Left renal cortex interstitium (tissue), 4 donors: ENCODE measurements around the gene MON1A. TPM values are rescaled to one million over a fixed set of nuclear protein-coding genes. Genes with fewer than 3 reads are reported as not detected.
"Not testable (repeated sequence)": the region's sequence is repeated elsewhere in the genome, so short reads cannot be mapped to it uniquely, and the experiment has no call there.

Source experiments
- DNase-seq, 4 donors: peaks; one replicate each; pipeline ENCODE4 v3.0.0-alpha.2; 2013; ENCODE audit warnings: low read depth in 4 of 4, low spot score in 2 of 4, missing footprints in 1 of 4
- polyA plus RNA-seq, 4 donors: library from polyadenylated mRNA; unstranded; fragments of 120-200 nt; gene quantifications; one replicate each; pipeline ENCODE4 v1.2.1, GENCODE V29; 2013; ENCODE audit not compliant: insufficient read length in 4 of 4

Gene MON1A
- polyA plus RNA-seq, 4 donors = 7.0 to 9.7 (median 8.7) TPM

DNA sequence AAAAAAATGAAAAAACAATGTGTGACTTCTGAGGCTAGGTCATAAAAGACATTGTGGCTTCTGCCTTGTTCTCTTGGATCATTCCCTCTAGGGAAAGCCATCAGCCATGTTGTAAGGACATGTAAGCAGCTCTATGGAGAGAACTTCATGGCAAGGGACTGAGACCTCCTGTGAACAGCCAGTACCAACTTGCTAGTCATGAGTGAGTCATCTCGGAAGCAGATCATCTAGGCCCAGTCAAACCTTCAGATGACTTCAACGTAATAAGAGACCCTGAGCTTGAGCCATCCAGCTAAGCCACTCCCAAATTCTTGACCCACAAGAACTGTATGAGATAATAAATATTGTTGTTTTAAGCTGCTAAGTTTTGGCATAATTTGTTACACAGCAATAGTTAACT lies 4.9 kb downstream of the MON1A start:
- no peak for DNase-seq

DNA sequence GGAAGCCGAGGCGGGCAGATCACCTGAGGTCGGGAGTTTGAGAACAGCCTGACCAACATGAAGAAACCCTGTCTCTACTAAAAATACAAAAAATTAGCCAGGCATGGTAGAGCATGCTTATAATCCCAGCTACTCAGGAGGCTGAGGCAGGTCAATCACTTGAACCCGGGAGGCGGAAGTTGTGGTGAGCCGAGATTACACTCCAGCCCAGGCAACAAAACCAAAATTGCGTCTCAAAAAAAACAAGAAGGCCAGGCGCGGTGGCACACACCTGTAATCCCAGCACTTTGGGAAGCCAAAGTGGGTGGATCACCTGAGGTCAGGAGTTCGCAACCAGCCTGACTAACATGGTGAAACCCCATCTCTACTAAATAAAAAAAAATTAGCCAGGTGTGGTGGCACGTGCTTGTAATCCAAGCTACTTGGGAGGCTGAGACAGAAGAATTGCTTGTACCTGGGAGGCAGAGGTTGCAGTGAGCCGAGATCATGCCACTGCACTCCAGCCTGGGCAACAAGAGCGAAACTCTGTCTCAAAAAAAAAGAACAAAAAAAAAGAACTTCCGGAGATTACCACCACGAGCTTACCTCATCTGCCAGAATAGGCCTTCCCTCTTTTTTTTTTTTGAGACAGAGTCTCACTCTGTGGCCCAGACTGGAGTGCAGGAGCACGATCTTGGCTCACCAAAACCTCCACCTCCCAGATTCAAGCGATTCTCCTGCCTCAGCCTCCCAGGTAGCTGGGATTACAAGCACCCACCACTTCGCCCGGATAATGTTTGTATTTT lies 11.6 kb downstream of the MON1A start:
- DNase-seq = not testable (repeated sequence)

DNA sequence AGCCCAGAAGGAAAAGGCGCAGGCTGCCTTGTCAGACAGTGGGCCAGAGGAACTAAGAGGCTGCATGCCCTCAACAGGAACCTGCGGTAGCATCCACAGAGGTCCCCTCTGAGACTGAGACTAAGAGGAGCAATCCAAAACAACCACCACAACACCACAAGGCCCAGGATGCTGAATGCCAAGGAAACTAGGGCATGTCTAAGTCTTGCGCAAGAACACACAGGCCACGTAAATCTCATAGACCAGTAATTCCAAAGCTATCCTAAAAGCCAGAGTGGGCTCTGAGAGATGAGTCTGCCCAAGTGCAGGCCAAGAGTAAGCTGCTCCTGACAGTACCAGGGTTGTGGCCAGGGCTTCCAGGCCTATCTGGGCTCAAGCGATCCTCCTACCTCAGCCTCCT lies 12.9 kb downstream of the MON1A start:
- DNase-seq = no peak

DNA sequence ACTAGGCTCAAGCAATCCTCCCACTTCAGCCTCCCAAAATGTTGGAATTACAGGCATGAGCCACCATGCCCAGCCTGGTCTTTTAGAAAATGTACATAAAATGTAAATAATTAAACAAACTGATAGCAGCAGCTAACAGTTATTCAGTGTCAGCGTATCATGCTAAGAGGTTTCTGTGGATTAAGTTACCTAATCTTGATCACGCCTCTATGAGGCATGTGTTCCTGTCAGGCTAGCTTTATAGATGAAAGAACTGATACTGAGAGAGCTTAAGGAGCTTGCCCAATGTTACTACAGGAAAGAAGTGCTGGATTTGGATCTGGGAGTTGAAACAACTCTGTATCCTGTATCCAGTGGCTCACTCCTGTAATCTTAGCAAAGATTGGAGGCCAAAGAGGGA lies 14.7 kb downstream of the MON1A start:
- no peak for DNase-seq

DNA sequence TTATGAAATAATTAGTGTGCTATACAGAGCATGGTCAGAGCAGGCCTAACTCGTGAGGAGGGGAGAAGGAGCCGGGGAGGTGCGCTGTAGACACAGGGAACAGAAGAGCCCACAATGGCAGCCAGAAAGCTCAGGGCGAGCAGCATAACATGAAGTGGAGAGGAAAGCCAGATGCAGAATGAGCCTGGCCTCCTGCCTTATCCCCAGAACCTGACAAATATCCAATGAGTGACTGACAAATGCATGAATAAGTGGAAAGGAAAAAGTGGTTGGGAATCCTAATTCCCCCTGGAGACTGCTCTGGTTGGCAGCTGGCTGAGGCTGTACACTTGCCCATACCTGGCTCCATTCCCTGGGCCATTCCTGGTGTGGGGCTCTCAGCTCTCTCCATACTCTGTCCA lies 16.7 kb downstream of the MON1A start:
- no peak for DNase-seq

DNA sequence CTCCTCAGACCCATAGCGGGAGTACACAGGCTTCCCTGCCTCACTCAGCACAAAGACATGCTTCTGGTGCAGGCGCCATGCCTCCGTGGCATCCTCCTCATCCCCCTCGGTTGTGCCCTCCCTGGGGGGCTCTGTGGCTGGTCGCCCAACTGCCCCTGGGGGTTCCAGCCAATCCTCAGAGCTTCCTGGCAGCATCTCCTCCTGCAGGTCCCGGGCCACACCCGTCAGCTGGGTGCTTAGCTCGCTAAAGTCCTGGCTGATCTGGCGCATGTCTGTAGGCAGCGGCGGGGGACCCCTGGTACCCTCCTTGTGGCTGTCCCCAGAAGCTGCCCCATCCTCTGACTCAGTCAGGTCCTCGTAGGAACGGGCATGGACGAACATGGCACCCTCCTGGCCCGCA lies 18.0 kb downstream of the MON1A start:
- no peak for DNase-seq

DNA sequence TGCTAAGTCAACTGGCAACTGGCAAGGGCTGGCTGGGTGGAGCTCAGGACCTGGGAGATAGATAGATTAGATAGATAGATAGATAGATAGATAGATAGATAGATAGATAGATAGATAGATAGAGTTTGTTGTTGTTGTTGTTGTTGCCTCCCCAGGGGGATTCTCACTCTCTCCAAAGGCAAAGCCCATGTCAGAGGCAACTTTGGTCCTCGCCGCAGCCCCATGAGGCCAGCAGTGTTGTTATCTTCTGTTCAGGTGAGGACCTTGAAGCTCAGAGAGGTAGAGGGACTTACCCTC lies 18.5 kb downstream of the MON1A start:
- DNase-seq = no peak

DNA sequence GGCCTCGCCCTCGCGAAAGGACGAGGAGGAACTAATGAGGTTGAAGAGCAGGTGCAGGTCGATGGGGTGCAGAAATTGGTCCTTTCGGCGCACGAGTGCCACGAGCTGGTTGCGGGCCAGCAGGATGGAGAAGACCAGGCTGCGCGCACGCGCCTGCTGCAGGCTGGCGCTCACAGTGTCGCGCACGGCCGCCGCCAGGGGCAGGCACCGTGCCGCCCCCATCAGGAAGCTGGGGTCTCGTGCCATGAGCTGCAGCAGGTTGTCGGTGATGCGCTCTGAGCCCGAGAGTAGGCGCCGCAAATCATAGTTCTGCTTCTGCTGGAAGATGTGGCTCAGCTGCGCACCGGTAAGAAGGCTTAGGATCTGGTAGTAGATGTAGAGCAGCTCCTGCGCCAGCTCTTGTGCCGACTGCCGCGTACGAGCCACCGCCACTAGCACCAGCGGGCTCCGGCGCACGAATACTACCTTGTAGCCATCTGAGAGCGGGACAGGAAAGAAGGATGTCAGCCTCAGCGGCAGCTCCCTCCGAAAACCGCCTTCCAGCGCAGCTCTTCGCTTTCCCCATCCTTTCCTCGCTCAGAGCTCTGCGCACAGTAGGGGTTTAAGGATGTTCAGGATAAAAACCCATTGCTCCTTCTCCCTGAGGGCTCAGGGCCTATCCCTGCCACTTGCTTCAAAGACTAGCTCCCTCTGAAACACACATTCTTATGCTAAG lies 19.0 kb downstream of the MON1A start:
- no peak for DNase-seq

DNA sequence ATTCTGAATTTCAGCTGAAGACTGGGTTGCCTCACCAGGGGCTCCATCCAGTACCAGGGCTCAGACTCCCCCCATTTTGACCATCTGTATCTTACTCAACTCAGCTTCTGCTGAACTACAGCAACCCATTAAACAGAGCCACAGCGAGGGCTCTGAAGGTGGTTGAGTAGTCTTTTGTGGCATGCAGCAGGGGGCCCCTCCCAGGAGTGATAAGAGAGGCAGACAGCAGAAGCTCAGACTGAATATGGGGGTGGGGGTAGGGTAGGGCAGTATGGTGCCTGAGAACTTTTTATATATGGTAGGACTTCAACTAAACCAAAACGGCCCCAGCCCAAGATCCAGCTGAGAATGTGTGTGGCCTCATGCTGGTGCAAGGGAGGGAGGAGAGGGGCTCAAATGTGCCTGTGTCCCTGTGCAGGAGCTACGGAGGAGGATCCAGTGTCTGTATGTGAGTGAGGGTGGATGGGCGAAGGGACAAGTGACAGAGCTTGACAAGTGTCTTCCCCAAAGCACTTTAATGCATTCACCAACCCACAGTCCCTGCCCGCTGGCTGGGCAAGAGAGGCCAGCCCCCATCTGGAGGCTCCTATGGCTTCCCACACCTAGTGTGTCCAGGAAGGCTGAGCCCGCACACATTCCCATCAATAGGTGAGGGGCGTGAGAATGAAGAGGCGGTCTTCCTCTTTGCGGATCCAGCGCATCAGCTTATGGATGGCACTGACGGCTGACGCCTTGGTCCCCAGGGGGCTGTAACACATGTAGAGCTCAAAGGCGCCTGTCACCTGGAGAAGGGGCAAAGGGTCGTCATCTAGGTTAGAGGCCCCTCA lies 21.0 kb downstream of the MON1A start:
- DNase-seq = no peak

DNA sequence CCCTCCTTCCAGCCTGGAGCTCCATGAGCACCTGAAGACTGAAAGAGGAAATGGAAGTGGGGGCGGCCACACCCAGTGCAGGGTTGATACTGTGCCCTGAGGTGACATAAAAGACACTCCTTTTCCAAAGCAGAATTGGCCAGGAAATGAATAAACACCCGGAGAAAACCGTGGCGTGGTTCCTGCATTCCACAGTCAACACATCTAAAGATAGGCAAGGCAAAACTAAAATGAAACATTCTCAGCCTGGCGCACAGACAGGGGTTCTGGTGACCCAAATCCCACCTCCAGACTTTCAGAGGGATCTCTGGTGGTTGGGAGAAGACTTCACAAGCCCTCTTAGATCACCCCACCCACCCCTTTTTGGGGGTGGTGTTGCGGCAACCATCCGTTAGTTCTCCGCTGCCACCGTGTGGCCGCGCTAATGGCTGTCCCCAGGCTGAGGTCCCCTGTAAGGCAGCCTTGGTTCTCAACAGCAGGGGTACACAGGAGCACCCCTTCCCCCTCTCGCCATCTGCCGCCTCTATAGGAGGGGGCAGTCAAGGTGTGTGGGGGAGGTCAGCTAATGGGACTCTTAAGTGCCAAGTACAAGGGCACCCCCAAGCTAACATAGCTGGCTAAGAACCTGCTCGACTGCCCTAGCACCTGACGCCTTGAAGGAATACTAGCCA lies 23.4 kb downstream of the MON1A start:
- DNase-seq = no peak

DNA sequence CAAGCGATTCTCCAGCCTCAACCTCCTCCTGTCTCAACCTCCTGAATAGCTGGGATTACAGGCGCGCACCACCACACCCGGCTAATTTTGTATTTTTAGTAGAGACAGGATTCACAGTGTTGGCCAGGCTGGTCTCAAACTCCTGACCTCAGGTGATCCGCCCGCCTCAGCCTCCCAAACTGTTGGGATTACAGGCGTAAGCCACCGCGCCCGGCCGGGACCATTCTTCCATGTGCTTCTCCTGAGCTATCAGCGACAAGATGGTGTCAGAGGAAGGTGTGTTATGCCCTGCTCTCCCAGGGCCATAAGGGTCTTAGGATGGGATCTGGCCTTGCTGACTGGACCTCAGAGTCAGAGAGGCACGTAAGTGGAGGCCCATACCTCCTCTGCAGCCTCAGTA lies 25.2 kb downstream of the MON1A start:
- not testable (repeated sequence) for DNase-seq

DNA sequence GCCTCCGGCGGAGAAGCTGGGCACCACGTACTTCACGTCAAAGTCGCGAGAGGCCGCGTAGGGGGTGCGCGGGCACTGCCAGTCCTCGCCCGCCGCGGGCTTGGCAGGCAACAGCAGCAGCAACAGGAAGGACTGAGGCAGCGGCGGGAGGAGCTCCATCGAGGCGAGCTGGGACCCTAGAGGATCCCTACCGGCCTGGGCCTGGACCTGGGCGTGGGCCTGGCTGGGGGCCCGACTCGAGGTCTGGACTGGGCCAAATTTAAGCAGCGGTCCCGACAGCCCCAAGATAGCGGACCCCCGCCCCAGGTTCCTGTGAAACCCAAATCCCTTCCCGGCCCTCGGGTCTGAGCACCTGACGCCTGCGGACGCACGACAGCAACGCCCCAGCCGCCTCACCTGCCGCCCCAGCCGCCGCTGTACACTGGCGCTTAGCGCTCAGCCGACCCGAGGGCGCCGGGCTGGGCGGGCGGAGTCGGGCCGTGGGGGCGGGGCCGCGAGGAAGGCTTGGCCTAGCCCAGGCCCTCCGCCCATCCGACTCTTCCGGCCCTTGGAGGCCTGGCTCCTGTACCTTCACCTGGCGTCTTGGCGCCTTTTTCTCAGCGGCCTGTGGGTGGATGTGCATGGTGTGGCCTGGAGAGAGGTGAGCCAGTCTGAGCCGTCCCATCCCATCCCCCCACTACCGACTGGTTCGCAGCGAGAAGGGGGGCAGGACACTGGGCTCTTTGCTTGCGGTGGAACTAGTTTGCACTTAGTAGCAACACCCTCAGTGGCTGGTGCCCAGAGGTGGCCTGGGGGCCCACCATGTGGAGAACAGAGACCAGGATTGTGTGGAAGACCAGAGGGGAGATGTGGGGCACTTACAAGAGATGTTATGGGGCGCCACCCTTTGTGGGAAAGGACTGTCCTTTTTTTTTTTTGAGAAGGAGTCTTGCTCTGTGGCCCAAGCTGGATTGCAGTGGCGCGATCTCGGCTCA lies 25.9 kb downstream of the MON1A start, which contains the start of gene MST1R:
Gene MST1R, minus strand, starts transcription at position 423 of the 974 bp plus-strand sequence. Its CDS starts 264 bp downstream, at position 159.
- DNase-seq = peak in 1 of 4 donors; percentile 49

DNA sequence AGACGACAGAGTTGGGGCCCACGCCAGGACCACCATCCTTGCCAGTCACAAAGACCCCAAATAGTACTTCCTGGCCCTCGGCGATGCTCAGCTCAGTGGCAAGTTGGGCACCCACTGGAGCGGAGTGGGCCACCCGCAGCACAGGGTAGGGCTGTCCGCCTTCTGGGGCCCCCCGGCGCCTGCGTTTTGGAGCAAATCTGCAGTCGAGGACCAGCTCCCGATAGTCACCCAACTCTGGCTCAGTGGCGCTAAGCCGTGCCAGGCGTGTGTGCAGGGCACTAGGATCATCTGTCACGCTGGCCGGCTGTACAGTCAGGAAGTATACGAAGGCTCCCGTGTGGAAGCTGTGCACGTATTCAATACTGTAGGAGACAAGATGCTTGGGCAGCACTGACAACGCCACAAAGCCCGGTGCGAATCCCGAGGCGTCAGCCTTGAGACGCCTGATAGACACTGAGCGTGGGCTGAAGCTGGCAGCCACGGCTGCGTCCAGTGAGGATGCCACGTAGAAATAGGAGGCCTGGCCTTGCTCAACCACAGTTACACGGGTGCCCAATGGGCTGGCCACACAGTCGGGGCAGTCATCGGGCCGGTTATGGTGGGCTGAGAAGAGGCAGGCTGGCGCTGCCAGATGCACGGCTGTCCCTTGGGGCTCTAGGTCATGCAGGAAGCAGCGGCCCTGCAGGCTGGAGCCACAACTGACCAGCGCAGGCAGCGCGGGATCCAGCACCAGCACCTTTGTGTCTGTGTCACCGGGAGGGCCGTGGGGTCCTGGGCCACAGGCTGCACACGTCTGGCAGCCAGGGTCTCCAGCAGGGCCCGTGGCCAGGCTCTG lies 26.9 kb downstream of the MON1A start:
- no peak for DNase-seq

DNA sequence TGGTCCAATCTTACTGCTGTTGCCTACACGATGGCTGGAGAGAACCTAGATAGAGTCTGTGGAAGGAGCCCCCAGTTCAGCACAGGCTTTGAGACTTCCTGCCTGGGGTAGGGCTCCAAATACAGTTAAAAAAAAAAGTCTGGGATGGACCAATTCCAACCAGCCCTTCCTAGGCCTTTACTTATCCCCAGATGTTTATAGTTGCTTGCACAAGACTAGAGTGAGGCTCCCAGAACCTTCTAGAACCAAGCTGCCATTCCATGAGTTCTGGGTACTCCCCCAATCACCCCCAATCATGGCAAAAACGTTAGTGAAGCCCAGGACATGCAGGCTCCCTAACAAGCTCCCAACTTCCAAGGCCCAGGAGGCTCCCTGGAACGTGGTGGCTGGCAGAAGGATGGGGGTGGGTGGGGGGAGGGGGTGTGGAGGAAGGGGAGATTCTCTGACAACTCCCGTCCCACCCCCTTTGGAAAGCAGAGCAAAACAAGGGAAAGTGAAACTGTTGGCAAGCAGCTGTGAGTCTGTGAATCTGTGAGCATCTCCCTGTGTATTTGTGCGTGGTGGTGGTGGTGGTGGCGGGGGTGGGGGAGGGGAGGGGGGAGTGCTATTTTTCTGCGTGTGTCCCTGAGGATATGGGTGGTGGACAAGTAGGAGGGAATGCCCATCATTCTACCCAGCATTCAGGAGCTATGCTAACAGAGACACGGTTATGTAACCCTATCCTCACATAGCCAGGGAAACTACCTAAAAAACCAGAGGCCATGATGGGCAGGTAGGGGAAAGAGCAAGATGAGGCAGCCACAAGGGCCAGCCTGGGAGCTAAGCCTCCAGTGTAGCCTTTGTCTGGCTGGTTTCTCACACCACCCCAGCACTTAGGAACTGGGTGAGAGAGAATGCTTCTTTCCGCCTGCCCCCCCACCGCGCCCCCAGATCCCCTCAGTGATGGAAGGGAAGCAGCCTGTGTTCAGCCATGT lies 28.0 kb downstream of the MON1A start:
- DNase-seq = no peak

DNA sequence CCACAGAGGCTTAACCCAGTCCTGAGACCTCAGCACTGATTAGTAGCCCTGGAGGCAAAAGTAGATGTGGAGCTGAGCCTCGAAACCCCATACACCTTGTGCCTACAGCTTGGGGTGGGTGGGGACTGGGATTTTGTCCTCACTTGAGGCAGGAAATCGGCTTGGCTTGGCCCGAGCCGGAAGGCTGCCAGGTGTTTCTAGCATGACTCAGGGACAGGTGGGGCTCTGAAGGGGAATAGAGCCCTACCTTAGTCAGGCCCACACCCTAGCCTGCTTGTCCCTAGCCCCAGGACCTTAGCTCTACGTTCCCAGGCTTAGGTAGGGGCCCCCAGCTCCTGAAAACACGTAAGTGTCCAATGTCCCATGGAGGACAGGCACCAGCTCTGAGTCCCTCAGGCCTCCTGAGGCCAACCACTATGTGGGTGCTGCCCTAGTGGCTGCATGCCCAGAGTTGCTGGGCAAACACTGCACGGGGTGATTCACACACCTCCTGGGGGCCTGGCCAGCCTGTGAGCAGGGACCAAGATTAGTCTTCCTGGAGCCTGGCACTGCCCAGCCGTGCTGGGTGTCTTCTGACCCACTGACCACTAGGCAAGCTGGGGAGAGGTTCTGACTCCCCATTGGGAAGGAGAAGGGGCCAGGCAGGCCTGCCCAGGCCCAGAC lies 29.0 kb downstream of the MON1A start:
- DNase-seq = no peak

DNA sequence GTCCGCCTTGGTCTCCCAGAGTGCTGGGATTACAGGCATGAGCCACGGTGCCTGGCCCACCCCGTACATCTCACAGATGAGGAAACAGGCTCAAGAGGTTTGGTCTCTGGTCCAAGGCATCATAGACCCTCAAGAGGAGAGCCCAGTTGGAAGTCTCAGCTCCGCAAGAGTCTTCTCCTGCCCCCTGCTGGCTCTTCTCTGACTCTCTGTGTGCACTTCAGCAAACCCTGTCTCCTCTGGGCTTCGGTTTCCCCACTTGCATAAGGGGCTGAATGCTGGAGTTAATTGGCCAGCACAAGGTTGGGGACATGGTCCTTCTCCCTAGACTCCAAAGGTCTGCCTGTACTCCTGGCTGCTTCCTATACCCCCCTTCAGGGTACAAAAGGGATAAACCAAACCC lies 29.8 kb downstream of the MON1A start:
- DNase-seq = no peak

DNA sequence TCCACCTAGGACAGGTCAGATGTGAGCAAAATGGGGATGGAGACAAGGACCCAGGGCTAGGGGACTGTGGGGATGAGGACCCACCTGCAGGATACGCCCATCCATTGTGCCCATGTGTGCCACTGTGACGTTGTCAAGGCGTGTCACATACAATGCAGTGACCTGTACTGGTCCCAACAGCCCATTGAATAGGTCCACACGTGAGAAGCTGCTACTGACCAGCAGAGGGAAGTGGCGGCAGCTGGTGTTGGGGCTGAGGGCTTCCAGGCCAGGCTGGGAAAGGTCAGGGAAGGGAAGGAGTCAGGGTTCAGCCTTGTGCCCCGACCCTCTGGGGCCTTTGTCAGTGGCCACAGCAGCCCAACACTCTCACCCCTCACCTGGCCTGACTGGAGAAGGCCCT lies 30.6 kb downstream of the MON1A start:
- no peak for DNase-seq
